Measurements from ENCODE around the gene EGR4. TPM values are rescaled to one million over a fixed set of nuclear protein-coding genes. Genes with fewer than 3 reads are reported as not detected.
A peak's percentile ranks its signal among the peaks of the same experiment; 100 is the strongest.

EGR4 gene
- total RNA-seq, 2 donors from 2014 or later, result 11.4 TPM; not detected in 1

DNA sequence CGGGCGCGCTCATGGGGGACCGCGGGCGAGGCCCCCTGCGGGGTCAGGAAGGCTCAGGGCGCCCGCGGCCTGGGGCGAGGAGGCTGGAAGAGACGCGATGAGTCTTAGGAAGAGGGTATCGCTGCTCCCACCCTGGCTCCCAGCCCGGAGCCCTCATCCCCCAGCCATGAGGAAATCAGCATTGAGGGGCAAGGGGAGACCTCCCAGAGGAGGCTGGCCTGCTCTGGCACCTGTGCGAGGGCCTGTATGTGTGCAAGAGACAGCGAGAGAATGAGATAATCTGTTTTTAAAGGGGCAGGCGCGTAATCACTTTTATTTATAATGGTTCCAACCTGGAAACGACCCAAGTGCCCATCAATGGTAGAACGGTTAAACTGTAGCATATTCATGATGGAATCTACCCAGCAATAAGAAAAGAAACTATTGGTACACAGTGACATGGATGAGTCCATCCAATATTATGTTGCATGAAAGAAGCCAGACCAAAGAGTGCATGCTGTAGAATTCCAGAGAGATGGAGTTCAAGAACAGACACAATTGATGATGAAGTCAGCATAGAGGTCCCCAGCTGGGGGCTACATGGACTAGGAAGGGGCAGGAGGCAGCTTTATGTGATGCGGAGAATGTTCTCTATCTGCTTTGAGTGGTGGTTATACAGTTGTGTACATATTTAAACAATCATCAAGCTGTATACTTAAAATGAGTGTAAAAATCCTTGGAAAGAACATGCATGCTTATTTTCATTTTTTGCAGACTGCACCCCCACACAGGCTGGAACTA, 23.5 kb downstream of the EGR4 start:
- no peaks in the 10 kb centered on the region for H3K27me3 ChIP-seq (replicated peaks; ENCODE audit: insufficient read depth)
- no peaks in the 10 kb centered on the region for H3K36me3 ChIP-seq
- peaks cover 2% of the 10 kb centered on the region for H3K4me1 ChIP-seq (replicated peaks)
- intact Hi-C loops (cut with DNase I), result no loop called here
- H3K9me3 ChIP-seq, result no peaks in the 10 kb centered on the region
- no peak for DNase-seq (ENCODE audit: low spot score)
- WGBS, result 20% methylated on average over 22 of the region's 22 CpGs
- H3K4me3 ChIP-seq, result peak overlapping the region; percentile 26 to 37
- H3K27ac ChIP-seq, result peak overlapping the region in 1 of 2 donors; percentile 51
- TF ChIP-seq, protein P1, sequence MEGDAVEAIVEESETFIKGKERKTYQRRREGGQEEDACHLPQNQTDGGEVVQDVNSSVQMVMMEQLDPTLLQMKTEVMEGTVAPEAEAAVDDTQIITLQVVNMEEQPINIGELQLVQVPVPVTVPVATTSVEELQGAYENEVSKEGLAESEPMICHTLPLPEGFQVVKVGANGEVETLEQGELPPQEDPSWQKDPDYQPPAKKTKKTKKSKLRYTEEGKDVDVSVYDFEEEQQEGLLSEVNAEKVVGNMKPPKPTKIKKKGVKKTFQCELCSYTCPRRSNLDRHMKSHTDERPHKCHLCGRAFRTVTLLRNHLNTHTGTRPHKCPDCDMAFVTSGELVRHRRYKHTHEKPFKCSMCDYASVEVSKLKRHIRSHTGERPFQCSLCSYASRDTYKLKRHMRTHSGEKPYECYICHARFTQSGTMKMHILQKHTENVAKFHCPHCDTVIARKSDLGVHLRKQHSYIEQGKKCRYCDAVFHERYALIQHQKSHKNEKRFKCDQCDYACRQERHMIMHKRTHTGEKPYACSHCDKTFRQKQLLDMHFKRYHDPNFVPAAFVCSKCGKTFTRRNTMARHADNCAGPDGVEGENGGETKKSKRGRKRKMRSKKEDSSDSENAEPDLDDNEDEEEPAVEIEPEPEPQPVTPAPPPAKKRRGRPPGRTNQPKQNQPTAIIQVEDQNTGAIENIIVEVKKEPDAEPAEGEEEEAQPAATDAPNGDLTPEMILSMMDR (IDR thresholded peaks at IDR 0.05), result no peak
- no peak for TF ChIP-seq POLR2AphosphoS5 (IDR thresholded peaks at IDR 0.05)
- TF ChIP-seq POLR2A (IDR thresholded peaks at IDR 0.05), result no peak

DNA sequence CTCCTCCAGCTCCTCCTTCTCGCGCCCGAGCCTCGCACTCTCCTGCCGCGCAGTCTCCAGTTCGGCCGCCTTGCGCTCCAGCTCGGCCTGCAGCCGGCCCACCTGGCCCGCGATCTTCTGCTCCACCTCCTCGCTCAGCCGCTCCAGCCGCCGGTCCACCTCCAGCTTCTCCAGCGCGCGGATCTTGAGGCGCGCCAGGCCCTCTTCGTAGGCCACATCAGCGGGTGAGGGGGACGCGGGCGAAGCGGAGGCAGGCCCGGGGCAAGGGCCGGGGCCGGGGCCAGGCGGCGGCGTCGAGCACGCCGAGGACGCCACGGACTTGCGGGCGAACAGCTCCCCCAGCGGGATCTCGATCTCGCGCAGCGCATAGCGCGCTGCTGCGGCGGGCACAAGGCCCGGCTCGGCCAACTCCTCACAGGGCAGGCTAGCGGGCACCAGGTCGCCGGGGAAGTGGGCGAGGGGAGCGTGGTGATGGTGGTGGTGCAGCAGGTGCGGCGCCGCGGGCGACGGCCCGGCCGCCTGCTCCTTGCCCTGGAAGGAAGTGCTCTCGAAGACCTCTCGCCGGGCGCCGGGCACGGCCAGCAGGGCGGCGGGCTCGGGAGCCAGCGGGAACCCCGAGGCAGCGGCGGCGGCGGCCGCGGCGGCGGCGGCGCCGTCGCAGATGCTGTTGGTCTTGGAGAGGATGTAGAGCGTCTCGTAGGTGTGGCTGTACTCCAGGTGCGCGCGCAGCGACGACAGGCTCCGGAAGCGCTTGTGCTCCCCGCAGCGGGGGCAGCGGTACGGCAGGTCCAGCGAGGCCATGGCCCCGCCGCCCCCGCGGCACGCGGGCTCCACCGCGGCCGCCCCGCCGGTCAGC, 24.3 kb downstream of the EGR4 start:
- H3K4me3 ChIP-seq, result peak overlapping the region; percentile 26 to 37
- no peaks in the 10 kb centered on the region for H3K27me3 ChIP-seq (replicated peaks; ENCODE audit: insufficient read depth)

DNA sequence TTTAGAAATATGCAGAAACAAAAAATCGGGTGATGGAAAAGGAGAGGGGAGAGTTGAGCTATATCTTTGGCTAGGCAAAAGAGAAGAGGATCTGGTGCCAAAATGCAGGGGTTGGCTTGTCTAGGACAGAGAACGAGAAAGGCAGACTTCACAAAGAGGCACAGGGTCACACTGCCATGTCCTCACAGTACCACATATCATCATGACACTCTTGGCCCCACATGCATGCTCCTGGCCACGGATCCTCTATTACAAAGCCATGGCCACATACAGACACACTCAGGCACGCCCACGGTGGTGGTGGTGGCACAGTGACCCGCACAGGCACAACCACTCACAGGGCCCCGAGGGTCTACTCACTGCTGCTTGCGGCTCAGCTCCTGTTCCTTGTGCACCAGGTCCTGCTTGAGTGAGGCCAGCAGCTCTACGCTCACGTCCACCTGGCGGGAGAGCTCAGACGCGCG, 24.9 kb downstream of the EGR4 start:
- Histone ChIP-seq H3K36me3 (no peaks in the 10 kb centered on the region), H3K27me3 (replicated peaks; ENCODE audit: insufficient read depth) (no peaks in the 10 kb centered on the region), H3K4me3 (peak overlapping the region; percentile 26 to 37), H3K27ac (peak overlapping the region; percentile 45 to 51), H3K9me3 (no peaks in the 10 kb centered on the region), H3K4me1 (replicated peaks) (peaks cover 2% of the 10 kb centered on the region)
- DNase-seq (ENCODE audit: low spot score), result no peak
- TF ChIP-seq, protein P1 (IDR thresholded peaks at IDR 0.05), result no peak
- no peak for TF ChIP-seq POLR2AphosphoS5 (IDR thresholded peaks at IDR 0.05)
- no peak for TF ChIP-seq POLR2A (IDR thresholded peaks at IDR 0.05)
- intact Hi-C loops (cut with DNase I), result no loop called here
- 34% methylated on average over 14 of the region's 14 CpGs for WGBS

More for the DNA sequence above, 24.3 kb downstream of the EGR4 start:
- intact Hi-C loops (cut with DNase I), result no loop called here
- peaks cover 2% of the 10 kb centered on the region for H3K4me1 ChIP-seq (replicated peaks)
- WGBS, result 15% methylated on average over 90 of the region's 113 CpGs
- H3K9me3 ChIP-seq, result no peaks in the 10 kb centered on the region
- H3K27ac ChIP-seq, result peak overlapping the region; percentile 45 to 51
- peak; percentile 44 for DNase-seq (ENCODE audit: low spot score)
- no peaks in the 10 kb centered on the region for H3K36me3 ChIP-seq
- TF ChIP-seq POLR2A (IDR thresholded peaks at IDR 0.05) (no peak), POLR2AphosphoS5 (IDR thresholded peaks at IDR 0.05) (no peak)
- TF ChIP-seq, protein P1 (IDR thresholded peaks at IDR 0.05), result peak in 1 of 4 experiments; percentile 28

DNA sequence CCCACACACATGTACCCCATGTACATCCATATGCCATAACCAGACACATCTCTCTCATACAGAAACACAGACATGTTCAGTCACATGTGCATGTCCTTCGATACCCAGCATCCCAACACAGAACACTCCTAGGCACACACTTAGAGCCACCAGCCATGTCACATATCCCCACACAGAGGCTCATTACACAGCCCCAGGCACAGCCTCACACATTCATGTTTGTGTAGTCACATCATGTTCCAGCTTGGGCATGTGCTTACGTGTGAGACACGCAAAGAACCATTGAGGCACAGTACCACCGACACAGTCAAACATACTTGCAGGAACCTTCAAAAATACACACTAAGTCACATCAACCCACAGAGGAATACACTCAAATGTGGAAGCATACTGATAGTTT, 26.3 kb downstream of the EGR4 start:
- WGBS, result 96% methylated on average over 4 of the region's 4 CpGs
- H3K27me3 ChIP-seq (replicated peaks; ENCODE audit: insufficient read depth), result no peaks in the 10 kb centered on the region
- intact Hi-C loops (cut with DNase I), result no loop called here

More for the DNA sequence above, 26.3 kb downstream of the EGR4 start:
- no peaks in the 10 kb centered on the region for H3K9me3 ChIP-seq
- peaks cover 2% of the 10 kb centered on the region for H3K4me1 ChIP-seq (replicated peaks)
- no peaks in the 10 kb centered on the region for H3K36me3 ChIP-seq
- no peak for TF ChIP-seq POLR2AphosphoS5 (IDR thresholded peaks at IDR 0.05)
- TF ChIP-seq, protein P1 (IDR thresholded peaks at IDR 0.05), result no peak
- no peak for TF ChIP-seq POLR2A (IDR thresholded peaks at IDR 0.05)
- H3K4me3 ChIP-seq, result no peak overlapping the region
- no peak for DNase-seq (ENCODE audit: low spot score)
- H3K27ac ChIP-seq, result no peak overlapping the region
